ENCODE measurements around the gene CHD9. TPM values are rescaled to one million over a fixed set of nuclear protein-coding genes. Genes with fewer than 3 reads are reported as not detected.

The CHD9 gene
- total RNA-seq, 1 donor from 2014 or later: 126 TPM

- DNase-seq: peak; percentile 40
These were observed 39.3 kb downstream of the CHD9 start for GRCh38 chr16:53094013-53094630.

- no peak for DNase-seq
These were observed 42.4 kb downstream of the CHD9 start for GRCh38 chr16:53097190-53097589.

GRCh38 chr16:53098526-53099317 is 43.9 kb downstream of the CHD9 start:
- peak; percentile 96 for DNase-seq

- peak; percentile 94 for DNase-seq
These were observed 44.7 kb downstream of the CHD9 start for GRCh38 chr16:53099318-53100130.

- DNase-seq: no peak
These were observed 45.4 kb downstream of the CHD9 start for GRCh38 chr16:53100131-53100748.

GRCh38 chr16:53100889-53101288 is 46.1 kb downstream of the CHD9 start:
- no peak for DNase-seq

- no peak for DNase-seq
These were observed 49.0 kb downstream of the CHD9 start for GRCh38 chr16:53103811-53104210.

- DNase-seq: no peak
These were observed 50.8 kb downstream of the CHD9 start for GRCh38 chr16:53105565-53105964.

GRCh38 chr16:53111078-53111791 is 56.4 kb downstream of the CHD9 start:
- no peak for DNase-seq

GRCh38 chr16:53112015-53112414 is 57.2 kb downstream of the CHD9 start:
- no peak for DNase-seq

GRCh38 chr16:53115047-53115446 is 60.3 kb downstream of the CHD9 start:
- DNase-seq: no peak

- DNase-seq: no peak
These were observed 61.0 kb downstream of the CHD9 start for GRCh38 chr16:53115773-53116172.

GRCh38 chr16:53121043-53121620 is 66.3 kb downstream of the CHD9 start:
- no peak for DNase-seq

- DNase-seq: peak; percentile 34
These were observed 66.9 kb downstream of the CHD9 start for GRCh38 chr16:53121661-53122060.

- no peak for DNase-seq
These were observed 69.0 kb downstream of the CHD9 start for GRCh38 chr16:53123747-53124146.

- no peak for DNase-seq
These were observed 71.6 kb downstream of the CHD9 start for GRCh38 chr16:53126390-53126789.

- DNase-seq: peak; percentile 61
These were observed 74.7 kb downstream of the CHD9 start for GRCh38 chr16:53129281-53130158.

- peak; percentile 98 for DNase-seq
These were observed 75.6 kb downstream of the CHD9 start for GRCh38 chr16:53130159-53131049.

- DNase-seq: no peak
These were observed 76.2 kb downstream of the CHD9 start for GRCh38 chr16:53131050-53131362.
